MV-4-11 (cell line): Measurements from ENCODE around the gene KYAT1.
"Not testable (repeated sequence)": the region's sequence is repeated elsewhere in the genome, so short reads cannot be mapped to it uniquely, and the experiment has no call there.

Experiments used
- DNase-seq: peaks from one replicate; lab custom pipeline; 2025; lab: John Stamatoyannopoulos, UW

The KYAT1 gene

GRCh38 chr9:128885376-128885775, 3.6 kb upstream of the KYAT1 start:
- DNase-seq, result no peak

- DNase-seq, result no peak
Observed at GRCh38 chr9:128884164-128884563, 2.4 kb upstream of the KYAT1 start.

GRCh38 chr9:128882677-128883603, 1.2 kb upstream of the KYAT1 start:
- no peak for DNase-seq

GRCh38 chr9:128877852-128878251, 3.9 kb downstream of the KYAT1 start:
- peak; percentile 22 for DNase-seq

GRCh38 chr9:128870941-128871265, 10.8 kb downstream of the KYAT1 start:
- DNase-seq, result not testable (repeated sequence)

GRCh38 chr9:128870128-128870940, 11.4 kb downstream of the KYAT1 start:
- no peak for DNase-seq

- DNase-seq, result peak; percentile 38
Observed at GRCh38 chr9:128863647-128864046, 18.1 kb downstream of the KYAT1 start.

GRCh38 chr9:128862401-128862851, 19.3 kb downstream of the KYAT1 start:
- no peak for DNase-seq

- DNase-seq, result no peak
Observed at GRCh38 chr9:128861501-128861900, 20.2 kb downstream of the KYAT1 start.

- DNase-seq, result no peak
Observed at GRCh38 chr9:128860937-128861336, 20.8 kb downstream of the KYAT1 start.

GRCh38 chr9:128858476-128858875, 23.3 kb downstream of the KYAT1 start:
- not testable (repeated sequence) for DNase-seq

GRCh38 chr9:128854454-128854853, 27.3 kb downstream of the KYAT1 start:
- DNase-seq, result not testable (repeated sequence)

GRCh38 chr9:128852646-128853045, 29.1 kb downstream of the KYAT1 start:
- DNase-seq, result not testable (repeated sequence)

GRCh38 chr9:128851779-128852600, 29.8 kb downstream of the KYAT1 start:
- peak; percentile 49 for DNase-seq

- DNase-seq, result not testable (repeated sequence)
Observed at GRCh38 chr9:128851024-128851423, 30.7 kb downstream of the KYAT1 start.

- no peak for DNase-seq
Observed at GRCh38 chr9:128847803-128848202, 33.9 kb downstream of the KYAT1 start.

- no peak for DNase-seq
Observed at GRCh38 chr9:128846680-128847030, 35.1 kb downstream of the KYAT1 start.

- DNase-seq, result no peak
Observed at GRCh38 chr9:128845186-128845931, 36.4 kb downstream of the KYAT1 start.

- DNase-seq, result not testable (repeated sequence)
Observed at GRCh38 chr9:128843171-128843570, 38.6 kb downstream of the KYAT1 start.

GRCh38 chr9:128841694-128842492, 39.9 kb downstream of the KYAT1 start:
- DNase-seq, result no peak

GRCh38 chr9:128840524-128840923, 41.2 kb downstream of the KYAT1 start:
- DNase-seq, result no peak
